Inferior parietal cortex (tissue), 1 donor: ENCODE results near the gene MIGA1.
"Not testable (repeated sequence)": the region's sequence is repeated elsewhere in the genome, so short reads cannot be mapped to it uniquely, and the experiment has no call there.

Source experiments
- DNase-seq: peaks from one replicate; pipeline ENCODE4 v3.0.0-alpha.2; 2016; ENCODE audit errors: extremely low spot score

The MIGA1 gene

GRCh38 chr1:77906019-77906545, 126.6 kb downstream of the MIGA1 start:
- DNase-seq, result no peak

- DNase-seq, result no peak
These were observed 127.2 kb downstream of the MIGA1 start for GRCh38 chr1:77906624-77907023.

GRCh38 chr1:77910116-77910515, 130.7 kb downstream of the MIGA1 start:
- DNase-seq, result no peak

- not testable (repeated sequence) for DNase-seq
These were observed 139.5 kb downstream of the MIGA1 start for GRCh38 chr1:77918918-77919317.

- DNase-seq, result no peak
These were observed 146.1 kb downstream of the MIGA1 start for GRCh38 chr1:77925518-77925917.

- DNase-seq, result no peak
These were observed 146.5 kb downstream of the MIGA1 start for GRCh38 chr1:77925956-77926355.

GRCh38 chr1:77926561-77927357, 147.3 kb downstream of the MIGA1 start:
- no peak for DNase-seq

GRCh38 chr1:77927414-77927813, 148.0 kb downstream of the MIGA1 start:
- DNase-seq, result no peak
